Measurements from ENCODE around the gene SLC35F2. TPM values are rescaled to one million over a fixed set of nuclear protein-coding genes. Genes with fewer than 3 reads are reported as not detected.
A peak's percentile ranks its signal among the peaks of the same experiment; 100 is the strongest.

SLC35F2 gene
- total RNA-seq, 1 donor from 2014 or later: 3.5 TPM

DNA sequence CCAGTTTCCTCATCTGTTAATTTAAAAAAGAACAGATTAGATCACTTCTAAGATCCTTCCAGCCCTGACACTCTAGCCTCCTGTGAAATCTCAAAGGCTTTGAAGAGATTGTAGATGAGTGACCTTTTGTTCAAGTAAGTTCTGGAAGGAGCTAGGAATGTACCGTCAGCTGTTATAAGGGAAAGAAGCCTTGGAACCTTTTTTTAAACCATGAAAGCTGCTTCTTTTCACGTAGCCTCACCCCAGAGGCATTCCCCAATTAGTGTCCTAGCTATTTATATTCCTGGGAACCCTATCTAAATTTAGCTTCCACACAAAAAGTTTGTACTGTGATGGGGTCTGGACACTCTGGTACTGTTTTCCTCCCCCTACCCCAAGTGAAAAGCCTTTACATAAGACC, 111.0 kb downstream of the SLC35F2 start:
- H3K4me1 Mint-ChIP-seq (ENCODE audit: low read depth, unreplicated experiment): peaks cover 23% of the 10 kb centered on the region
- no peak overlapping the region for H3K4me3 Mint-ChIP-seq (ENCODE audit: unreplicated experiment)
- no peaks in the 10 kb centered on the region for H3K27me3 Mint-ChIP-seq (ENCODE audit: unreplicated experiment)
- TF ChIP-seq, protein P1, sequence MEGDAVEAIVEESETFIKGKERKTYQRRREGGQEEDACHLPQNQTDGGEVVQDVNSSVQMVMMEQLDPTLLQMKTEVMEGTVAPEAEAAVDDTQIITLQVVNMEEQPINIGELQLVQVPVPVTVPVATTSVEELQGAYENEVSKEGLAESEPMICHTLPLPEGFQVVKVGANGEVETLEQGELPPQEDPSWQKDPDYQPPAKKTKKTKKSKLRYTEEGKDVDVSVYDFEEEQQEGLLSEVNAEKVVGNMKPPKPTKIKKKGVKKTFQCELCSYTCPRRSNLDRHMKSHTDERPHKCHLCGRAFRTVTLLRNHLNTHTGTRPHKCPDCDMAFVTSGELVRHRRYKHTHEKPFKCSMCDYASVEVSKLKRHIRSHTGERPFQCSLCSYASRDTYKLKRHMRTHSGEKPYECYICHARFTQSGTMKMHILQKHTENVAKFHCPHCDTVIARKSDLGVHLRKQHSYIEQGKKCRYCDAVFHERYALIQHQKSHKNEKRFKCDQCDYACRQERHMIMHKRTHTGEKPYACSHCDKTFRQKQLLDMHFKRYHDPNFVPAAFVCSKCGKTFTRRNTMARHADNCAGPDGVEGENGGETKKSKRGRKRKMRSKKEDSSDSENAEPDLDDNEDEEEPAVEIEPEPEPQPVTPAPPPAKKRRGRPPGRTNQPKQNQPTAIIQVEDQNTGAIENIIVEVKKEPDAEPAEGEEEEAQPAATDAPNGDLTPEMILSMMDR (IDR thresholded peaks at IDR 0.05; ENCODE audit: partially characterized antibody, unreplicated experiment): no peak
- H3K27ac Mint-ChIP-seq (ENCODE audit: unreplicated experiment): no peak overlapping the region
- no peak for DNase-seq
- H3K9me3 Mint-ChIP-seq (ENCODE audit: unreplicated experiment): peaks cover 3% of the 10 kb centered on the region
- H3K36me3 Mint-ChIP-seq (ENCODE audit: unreplicated experiment): no peaks in the 10 kb centered on the region

DNA sequence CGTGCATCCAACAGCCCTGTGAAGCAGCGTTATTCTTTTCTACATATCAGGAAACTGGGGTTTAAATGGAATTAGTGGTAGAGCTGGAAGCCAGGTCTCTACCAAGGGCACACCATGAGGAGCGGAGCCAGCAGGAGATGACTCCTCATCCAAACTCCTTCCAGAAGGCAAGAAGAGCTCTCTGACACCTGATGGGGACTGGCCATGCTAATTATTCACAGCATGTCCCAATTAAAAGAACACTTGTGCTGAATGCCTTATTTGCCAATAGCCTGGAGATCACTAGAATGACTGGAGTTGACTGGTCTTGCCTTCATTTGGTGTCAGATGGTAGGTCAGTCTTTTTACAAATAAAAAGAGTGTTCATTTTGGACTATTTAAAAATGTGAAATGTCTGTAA, 113.9 kb downstream of the SLC35F2 start:
- H3K4me1 Mint-ChIP-seq (ENCODE audit: low read depth, unreplicated experiment): peaks cover 22% of the 10 kb centered on the region
- H3K4me3 Mint-ChIP-seq (ENCODE audit: unreplicated experiment): no peak overlapping the region
- TF ChIP-seq, protein P1 (IDR thresholded peaks at IDR 0.05; ENCODE audit: partially characterized antibody, unreplicated experiment): no peak
- peaks cover 2% of the 10 kb centered on the region for H3K27me3 Mint-ChIP-seq (ENCODE audit: unreplicated experiment)
- no peak for DNase-seq
- peaks cover 3% of the 10 kb centered on the region for H3K9me3 Mint-ChIP-seq (ENCODE audit: unreplicated experiment)
- no peaks in the 10 kb centered on the region for H3K36me3 Mint-ChIP-seq (ENCODE audit: unreplicated experiment)
- peak overlapping the region; percentile 34 for H3K27ac Mint-ChIP-seq (ENCODE audit: unreplicated experiment)

DNA sequence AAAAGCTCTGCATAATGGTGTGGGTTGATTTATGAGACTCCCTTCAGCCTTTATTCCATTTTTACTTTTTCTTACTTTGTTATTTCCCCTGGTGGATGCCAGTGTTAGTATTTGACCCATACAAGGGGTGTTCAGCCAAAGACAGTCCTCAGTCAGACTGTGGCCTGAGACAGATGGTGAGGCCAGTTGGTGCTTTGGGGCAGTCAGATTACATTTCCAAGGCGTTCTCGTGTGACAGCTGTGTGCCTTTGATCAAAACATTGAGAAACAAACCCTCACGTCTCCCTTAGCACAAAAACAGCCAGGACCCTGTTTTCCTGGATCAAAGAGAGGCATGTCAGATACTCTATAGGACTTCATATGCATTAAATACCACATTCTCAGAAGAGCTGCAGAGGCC, 115.4 kb downstream of the SLC35F2 start:
- DNase-seq: peak; percentile 41
- TF ChIP-seq, protein P1 (IDR thresholded peaks at IDR 0.05; ENCODE audit: partially characterized antibody, unreplicated experiment): no peak
- Mint-ChIP-seq H3K27me3 (ENCODE audit: unreplicated experiment) (peaks cover 2% of the 10 kb centered on the region), H3K4me1 (ENCODE audit: low read depth, unreplicated experiment) (peaks cover 22% of the 10 kb centered on the region), H3K9me3 (ENCODE audit: unreplicated experiment) (peaks cover 3% of the 10 kb centered on the region), H3K36me3 (ENCODE audit: unreplicated experiment) (no peaks in the 10 kb centered on the region), H3K4me3 (ENCODE audit: unreplicated experiment) (no peak overlapping the region), H3K27ac (ENCODE audit: unreplicated experiment) (peak overlapping the region; percentile 86)

DNA sequence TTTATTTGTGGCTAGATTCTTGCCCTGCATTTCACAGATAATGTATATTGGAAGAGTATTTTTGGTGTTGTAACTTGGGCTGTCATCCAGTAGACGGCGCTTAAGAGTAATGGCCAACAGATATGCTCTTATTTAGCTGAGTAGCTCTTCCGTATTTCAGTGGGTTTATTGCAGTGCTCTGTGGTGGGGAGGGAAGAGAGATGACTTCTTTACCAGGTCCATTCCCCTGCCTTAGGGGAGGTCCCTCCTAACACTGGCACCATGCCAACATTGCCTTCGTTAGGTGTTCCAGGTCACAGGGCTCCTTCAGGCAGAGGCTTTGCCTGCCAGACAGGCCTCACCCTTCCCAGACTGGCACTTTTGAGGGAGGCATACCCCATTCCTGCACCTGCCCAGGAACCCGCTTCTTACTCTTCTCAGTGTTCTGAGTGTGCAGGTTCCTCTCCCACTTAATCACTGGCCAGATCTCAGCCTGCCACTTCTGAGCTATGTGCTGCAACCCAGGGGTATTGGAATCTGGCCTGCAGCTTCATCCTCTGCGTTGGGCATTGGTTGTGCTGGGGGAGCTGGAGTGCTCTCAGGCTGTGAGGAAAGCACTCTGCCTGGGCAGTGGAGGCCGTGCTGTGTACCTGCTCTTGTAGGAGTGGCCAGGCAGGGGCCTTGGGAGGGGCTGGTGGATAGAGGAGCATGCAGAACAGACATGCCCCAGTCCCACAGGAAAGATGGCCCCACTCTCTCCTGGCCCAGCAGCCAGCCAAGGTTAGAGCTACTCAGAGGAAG, 117.4 kb downstream of the SLC35F2 start:
- no peak overlapping the region for H3K27ac Mint-ChIP-seq (ENCODE audit: unreplicated experiment)
- peaks cover 3% of the 10 kb centered on the region for H3K9me3 Mint-ChIP-seq (ENCODE audit: unreplicated experiment)
- peaks cover 2% of the 10 kb centered on the region for H3K27me3 Mint-ChIP-seq (ENCODE audit: unreplicated experiment)
- no peaks in the 10 kb centered on the region for H3K36me3 Mint-ChIP-seq (ENCODE audit: unreplicated experiment)
- no peak overlapping the region for H3K4me3 Mint-ChIP-seq (ENCODE audit: unreplicated experiment)
- peaks cover 20% of the 10 kb centered on the region for H3K4me1 Mint-ChIP-seq (ENCODE audit: low read depth, unreplicated experiment)
- TF ChIP-seq, protein P1 (IDR thresholded peaks at IDR 0.05; ENCODE audit: partially characterized antibody, unreplicated experiment): peak; percentile 62
- DNase-seq: no peak

Other genes with a start within 250 kb of the SLC35F2 start
- gene SLN, start 146.7 kb downstream of the SLC35F2 start, total RNA-seq (ENCODE audit: unreplicated experiment): not detected
- 21.9 TPM for gene RAB39A, start 69.7 kb upstream of the SLC35F2 start, total RNA-seq (ENCODE audit: unreplicated experiment)
- gene CUL5, start 150.1 kb upstream of the SLC35F2 start, total RNA-seq (ENCODE audit: unreplicated experiment): 40.5 TPM